HCT116 (cell line): ENCODE results near the gene MYZAP.

Source experiments
- EGR1 ChIP-seq: IDR thresholded peaks from 2 replicates; pipeline ENCODE4 v1.6.1; 2012; ENCODE audit warnings: low read depth
- EZH2 ChIP-seq: fragments of 200-600 bp; sonication (generic); IDR thresholded peaks from 2 replicates; pipeline ENCODE4 v1.6.1; 2017; ENCODE audit warnings: antibody characterized with exemption, mixed run types
- POLR2A ChIP-seq: IDR thresholded peaks from 2 replicates; pipeline ENCODE4 v1.7.0; 2011; ENCODE audit warnings: borderline replicate concordance; ENCODE audit not compliant: insufficient read depth, insufficient read length; ENCODE audit errors: extremely low read depth
- POLR2AphosphoS5 ChIP-seq: IDR thresholded peaks from 2 replicates; pipeline ENCODE4 v1.6.1; 2011; ENCODE audit warnings: mild to moderate bottlenecking, low read depth, low read length, moderate library complexity
- RAD21 ChIP-seq: IDR thresholded peaks from 2 replicates; pipeline ENCODE4 v1.6.1; 2012; ENCODE audit warnings: low read depth, mild to moderate bottlenecking
- SP1 ChIP-seq: IDR thresholded peaks from 2 replicates; pipeline ENCODE4 v1.6.1; 2012; ENCODE audit warnings: low read depth
- SRF ChIP-seq: IDR thresholded peaks from 2 replicates; pipeline ENCODE4 v1.6.1; 2012; ENCODE audit warnings: low read depth
- ZFX ChIP-seq: fragments of 450-650 bp; IDR thresholded peaks from 2 replicates; pipeline ENCODE4 v1.6.1; 2017
- ZNF274 ChIP-seq: fragments of 200-500 bp; sonication (Bioruptor generic); IDR thresholded peaks from 2 replicates; pipeline ENCODE4 v1.6.1; 2014; ENCODE audit warnings: mild to moderate bottlenecking, low read depth, low read length, inconsistent platforms
- TF ChIP-seq, protein P1 (sequence below): IDR thresholded peaks from 2 replicates; pipeline ENCODE4 v1.6.1; 2011; ENCODE audit warnings: mild to moderate bottlenecking, low read length, moderate library complexity; ENCODE audit not compliant: insufficient replicate concordance; ENCODE audit errors: extremely low read depth
- TF ChIP-seq, protein P2 (sequence below), 3 experiments: fragments of 200-600 bp in 1 of 3; sonication (generic) in 1 of 3; IDR thresholded peaks in 2 of 3; conservative IDR thresholded peaks in 1 of 3; 2 replicates each; pipeline ENCODE4 v1.5.1; 2012 to 2017; ENCODE audit warnings: low read depth in 2 of 3, low read length in 2 of 3, antibody characterized with exemption in 1 of 3, borderline replicate concordance in 1 of 3, control low read depth in 1 of 3, mild to moderate bottlenecking in 1 of 3, mixed read lengths in 1 of 3, mixed run types in 1 of 3, moderate library complexity in 1 of 3; ENCODE audit not compliant: insufficient read depth in 1 of 3
- TF ChIP-seq, protein P3 (sequence below): IDR thresholded peaks from 2 replicates; pipeline ENCODE4 v1.6.1; 2012

DNA sequence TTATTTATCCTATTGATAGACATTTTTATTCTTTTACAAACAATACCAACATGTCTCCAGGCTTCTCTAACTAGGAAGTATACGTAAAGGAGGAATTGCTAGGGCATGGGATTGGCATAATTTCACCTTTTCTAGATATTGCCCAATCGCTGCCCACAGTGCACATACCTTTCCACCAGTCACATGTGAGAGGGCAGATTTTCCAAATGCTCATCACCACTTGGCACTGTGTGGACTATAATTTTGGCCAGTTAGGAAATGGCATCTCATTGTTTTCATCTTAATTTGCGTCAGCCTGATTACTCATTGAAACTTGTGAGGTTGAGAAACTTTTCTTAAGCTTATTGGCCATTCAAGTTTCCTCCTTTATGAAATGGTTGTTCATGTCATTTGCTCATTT is 57.4 kb downstream of the MYZAP start:
- TF ChIP-seq EZH2 = no peak
- TF ChIP-seq, protein P1, sequence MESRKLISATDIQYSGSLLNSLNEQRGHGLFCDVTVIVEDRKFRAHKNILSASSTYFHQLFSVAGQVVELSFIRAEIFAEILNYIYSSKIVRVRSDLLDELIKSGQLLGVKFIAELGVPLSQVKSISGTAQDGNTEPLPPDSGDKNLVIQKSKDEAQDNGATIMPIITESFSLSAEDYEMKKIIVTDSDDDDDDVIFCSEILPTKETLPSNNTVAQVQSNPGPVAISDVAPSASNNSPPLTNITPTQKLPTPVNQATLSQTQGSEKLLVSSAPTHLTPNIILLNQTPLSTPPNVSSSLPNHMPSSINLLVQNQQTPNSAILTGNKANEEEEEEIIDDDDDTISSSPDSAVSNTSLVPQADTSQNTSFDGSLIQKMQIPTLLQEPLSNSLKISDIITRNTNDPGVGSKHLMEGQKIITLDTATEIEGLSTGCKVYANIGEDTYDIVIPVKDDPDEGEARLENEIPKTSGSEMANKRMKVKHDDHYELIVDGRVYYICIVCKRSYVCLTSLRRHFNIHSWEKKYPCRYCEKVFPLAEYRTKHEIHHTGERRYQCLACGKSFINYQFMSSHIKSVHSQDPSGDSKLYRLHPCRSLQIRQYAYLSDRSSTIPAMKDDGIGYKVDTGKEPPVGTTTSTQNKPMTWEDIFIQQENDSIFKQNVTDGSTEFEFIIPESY = no peak
- TF ChIP-seq, protein P2, sequence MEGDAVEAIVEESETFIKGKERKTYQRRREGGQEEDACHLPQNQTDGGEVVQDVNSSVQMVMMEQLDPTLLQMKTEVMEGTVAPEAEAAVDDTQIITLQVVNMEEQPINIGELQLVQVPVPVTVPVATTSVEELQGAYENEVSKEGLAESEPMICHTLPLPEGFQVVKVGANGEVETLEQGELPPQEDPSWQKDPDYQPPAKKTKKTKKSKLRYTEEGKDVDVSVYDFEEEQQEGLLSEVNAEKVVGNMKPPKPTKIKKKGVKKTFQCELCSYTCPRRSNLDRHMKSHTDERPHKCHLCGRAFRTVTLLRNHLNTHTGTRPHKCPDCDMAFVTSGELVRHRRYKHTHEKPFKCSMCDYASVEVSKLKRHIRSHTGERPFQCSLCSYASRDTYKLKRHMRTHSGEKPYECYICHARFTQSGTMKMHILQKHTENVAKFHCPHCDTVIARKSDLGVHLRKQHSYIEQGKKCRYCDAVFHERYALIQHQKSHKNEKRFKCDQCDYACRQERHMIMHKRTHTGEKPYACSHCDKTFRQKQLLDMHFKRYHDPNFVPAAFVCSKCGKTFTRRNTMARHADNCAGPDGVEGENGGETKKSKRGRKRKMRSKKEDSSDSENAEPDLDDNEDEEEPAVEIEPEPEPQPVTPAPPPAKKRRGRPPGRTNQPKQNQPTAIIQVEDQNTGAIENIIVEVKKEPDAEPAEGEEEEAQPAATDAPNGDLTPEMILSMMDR (IDR thresholded peaks at IDR 0.05 in 2 of 3, conservative IDR thresholded peaks at IDR 0.05 in 1 of 3; ENCODE audit: borderline replicate concordance in 1 of 3, insufficient read depth in 1 of 3, low read depth in 2 of 3, low read length in 2 of 3) = no peak
- TF ChIP-seq POLR2A = no peak
- no peak for TF ChIP-seq EGR1
- no peak for TF ChIP-seq POLR2AphosphoS5
- TF ChIP-seq SRF = no peak
- TF ChIP-seq ZFX = no peak
- TF ChIP-seq SP1 = no peak
- no peak for TF ChIP-seq RAD21
- TF ChIP-seq, protein P3, sequence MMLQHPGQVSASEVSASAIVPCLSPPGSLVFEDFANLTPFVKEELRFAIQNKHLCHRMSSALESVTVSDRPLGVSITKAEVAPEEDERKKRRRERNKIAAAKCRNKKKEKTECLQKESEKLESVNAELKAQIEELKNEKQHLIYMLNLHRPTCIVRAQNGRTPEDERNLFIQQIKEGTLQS = no peak
- TF ChIP-seq ZNF274 = no peak
